Endothelial cell (in vitro differentiated cells): ENCODE results near the gene DESI2. TPM values are rescaled to one million over a fixed set of nuclear protein-coding genes. Genes with fewer than 3 reads are reported as not detected.

Source experiments
- DNase-seq: peaks from one replicate; pipeline ENCODE4 v3.0.0; 2021; ENCODE audit warnings: low spot score
- H3K27ac Mint-ChIP-seq: one replicate; pipeline ENCODE4 v1.8.0; 2021; ENCODE audit warnings: mixed read lengths, inconsistent platforms; ENCODE audit not compliant: unreplicated experiment
- H3K27me3 Mint-ChIP-seq: one replicate; pipeline ENCODE4 v1.8.0; 2021; ENCODE audit warnings: mild to moderate bottlenecking, moderate library complexity, mixed read lengths, inconsistent platforms; ENCODE audit not compliant: unreplicated experiment
- H3K36me3 Mint-ChIP-seq: one replicate; pipeline ENCODE4 v1.8.0; 2021; ENCODE audit warnings: mild to moderate bottlenecking, low read depth, mixed read lengths, inconsistent platforms; ENCODE audit not compliant: unreplicated experiment
- H3K4me1 Mint-ChIP-seq: one replicate; pipeline ENCODE4 v1.8.0; 2021; ENCODE audit warnings: mild to moderate bottlenecking, mixed read lengths, inconsistent platforms; ENCODE audit not compliant: unreplicated experiment
- H3K4me3 Mint-ChIP-seq: one replicate; pipeline ENCODE4 v1.8.0; 2021; ENCODE audit warnings: mild to moderate bottlenecking, mixed read lengths, inconsistent platforms; ENCODE audit not compliant: unreplicated experiment
- H3K9me3 Mint-ChIP-seq: one replicate; pipeline ENCODE4 v1.8.0; 2021; ENCODE audit warnings: mixed read lengths, inconsistent platforms; ENCODE audit not compliant: unreplicated experiment
- CTCF ChIP-seq: fragments of 200-600 bp; sonication (generic); IDR thresholded peaks from one replicate; pipeline ENCODE4 v1.5.0; 2021; ENCODE audit warnings: antibody characterized with exemption; ENCODE audit not compliant: unreplicated experiment
- total RNA-seq: library from RNA; stranded (reverse); fragmentation: NEBNext Ultra II Directional; extraction: Animal tissue kit (Norgen Biotek cat#: 25700); gene quantifications from one replicate; pipeline ENCODE4 v1.2.1, GENCODE V29; 2021; ENCODE audit not compliant: unreplicated experiment

Gene DESI2
- total RNA-seq, 1 donor from 2014 or later, result 52.5 TPM

- H3K27me3 Mint-ChIP-seq, result peaks cover 2% of the 10 kb centered on the region
- no peak for TF ChIP-seq CTCF
- no peaks in the 10 kb centered on the region for H3K9me3 Mint-ChIP-seq
- DNase-seq, result no peak
- peaks cover 29% of the 10 kb centered on the region for H3K36me3 Mint-ChIP-seq
- no peak overlapping the region for H3K27ac Mint-ChIP-seq
- H3K4me3 Mint-ChIP-seq, result no peak overlapping the region
- no peaks in the 10 kb centered on the region for H3K4me1 Mint-ChIP-seq
These were observed 51.2 kb downstream of the DESI2 start for GRCh38 chr1:244704107-244704506.

GRCh38 chr1:244705261-244706234, 52.6 kb downstream of the DESI2 start:
- Mint-ChIP-seq H3K36me3 (peaks cover 18% of the 10 kb centered on the region), H3K4me1 (peaks cover 8% of the 10 kb centered on the region), H3K9me3 (no peaks in the 10 kb centered on the region), H3K27ac (no peak overlapping the region), H3K27me3 (peaks cover 2% of the 10 kb centered on the region), H3K4me3 (no peak overlapping the region)
- no peak for TF ChIP-seq CTCF
- DNase-seq, result no peak

GRCh38 chr1:244709076-244709475, 56.1 kb downstream of the DESI2 start:
- no peak for TF ChIP-seq CTCF

GRCh38 chr1:244709476-244710368, 56.8 kb downstream of the DESI2 start:
- no peak for DNase-seq
- no peaks in the 10 kb centered on the region for H3K9me3 Mint-ChIP-seq
- no peak overlapping the region for H3K27ac Mint-ChIP-seq
- H3K4me1 Mint-ChIP-seq, result peaks cover 8% of the 10 kb centered on the region
- no peaks in the 10 kb centered on the region for H3K27me3 Mint-ChIP-seq
- peaks cover 4% of the 10 kb centered on the region for H3K36me3 Mint-ChIP-seq
- TF ChIP-seq CTCF, result no peak
- H3K4me3 Mint-ChIP-seq, result no peak overlapping the region

More at GRCh38 chr1:244709076-244709475, 56.1 kb downstream of the DESI2 start:
- peaks cover 2% of the 10 kb centered on the region for H3K27me3 Mint-ChIP-seq
- H3K27ac Mint-ChIP-seq, result no peak overlapping the region
- DNase-seq, result no peak
- H3K4me1 Mint-ChIP-seq, result peaks cover 8% of the 10 kb centered on the region
- H3K4me3 Mint-ChIP-seq, result no peak overlapping the region
- peaks cover 4% of the 10 kb centered on the region for H3K36me3 Mint-ChIP-seq
- no peaks in the 10 kb centered on the region for H3K9me3 Mint-ChIP-seq
